Measurements from ENCODE around the gene YTHDF1. TPM values are rescaled to one million over a fixed set of nuclear protein-coding genes. Genes with fewer than 3 reads are reported as not detected.
"Not testable (repeated sequence)": the region's sequence is repeated elsewhere in the genome, so short reads cannot be mapped to it uniquely, and the experiment has no call there.

YTHDF1 gene
- 18.8 and 32.8 TPM in 2 replicates for total RNA-seq

DNA sequence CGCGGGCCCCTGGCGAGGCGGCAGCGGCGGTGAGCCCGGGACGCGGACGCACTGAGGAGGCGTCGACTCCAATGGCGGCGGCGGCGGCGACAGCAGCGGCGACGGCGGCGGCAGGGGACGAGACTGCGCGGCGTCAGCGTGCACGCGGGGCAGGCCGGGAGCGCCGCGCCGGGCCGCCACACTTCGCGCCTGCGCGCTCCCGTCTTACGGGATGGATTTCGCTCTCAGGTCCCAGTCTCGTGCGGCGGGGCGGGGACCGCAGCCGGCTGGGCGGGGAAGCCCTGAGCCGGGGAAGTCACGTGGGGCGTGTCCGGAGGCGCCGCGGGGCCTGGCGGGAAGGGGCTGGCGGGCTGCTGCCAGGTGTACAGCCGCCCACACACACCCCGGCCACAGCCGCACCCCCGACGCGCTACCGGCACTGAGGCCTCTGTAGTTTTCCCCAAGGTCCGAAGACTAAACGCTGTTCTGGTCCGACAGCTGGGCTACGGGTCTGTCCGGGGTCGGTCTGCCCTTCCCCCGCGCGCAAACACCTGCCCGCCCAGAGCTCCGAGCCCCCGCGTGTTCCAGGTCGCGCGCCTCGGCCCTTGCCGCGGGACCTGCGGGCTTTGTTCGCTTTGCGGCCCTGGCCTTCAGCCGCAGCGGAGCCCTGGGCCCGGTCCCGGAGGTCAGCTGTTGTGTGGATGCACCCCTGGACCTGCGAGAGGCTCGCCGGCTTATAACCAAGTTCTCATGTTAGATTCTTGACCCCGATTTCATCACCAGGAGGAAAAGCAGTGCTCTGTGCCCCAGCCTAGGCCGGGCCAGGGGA, at the start of gene YTHDF1:
YTHDF1 (minus strand) TSS at position 91 of the 808 bp plus-strand sequence. CDS start 239 bp downstream, outside the sequence.
- DNase-seq (ENCODE audit: low read depth) = peak; percentile 79

DNA sequence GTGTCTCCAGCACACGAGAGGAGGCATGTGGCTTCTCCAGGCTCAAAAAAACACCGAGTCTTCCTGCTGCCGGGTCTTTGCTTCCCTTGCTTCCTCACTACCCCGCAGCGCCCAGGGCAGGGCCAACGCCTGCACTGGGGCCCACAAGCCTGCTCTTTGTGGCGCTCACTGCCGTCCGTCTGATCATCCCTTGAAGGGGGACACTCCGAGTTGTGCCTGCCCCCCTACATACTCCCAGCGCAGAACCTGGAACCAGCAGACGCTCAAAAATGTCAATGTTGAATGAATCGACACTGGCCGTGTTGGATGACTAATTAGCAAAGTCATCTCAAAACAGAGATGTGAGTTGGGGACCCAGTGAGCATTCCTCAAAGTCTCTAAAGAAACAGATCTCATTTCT, 48.6 kb upstream of the YTHDF1 start:
- peak; percentile 14 for DNase-seq (ENCODE audit: low read depth)

DNA sequence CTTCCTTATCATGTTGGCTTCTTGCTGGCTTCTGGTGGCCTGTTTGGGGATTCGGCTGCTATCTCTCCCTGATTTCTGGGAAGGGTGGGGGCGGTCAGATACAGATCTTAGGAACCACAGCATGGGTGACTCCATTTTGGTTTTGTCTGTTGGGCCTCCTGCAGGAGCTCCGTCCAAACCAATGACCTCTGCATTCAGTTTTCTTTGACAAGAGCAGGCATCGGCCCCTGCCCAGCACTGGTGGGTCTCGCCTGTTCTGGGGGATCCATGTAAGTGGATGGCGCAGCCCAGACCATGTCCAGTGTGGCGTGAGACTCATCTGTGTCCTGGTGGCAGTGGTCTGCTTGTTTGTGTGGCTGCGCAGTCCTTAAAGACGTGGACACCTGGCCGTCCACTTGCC, 48.1 kb upstream of the YTHDF1 start:
- no peak for DNase-seq (ENCODE audit: low read depth)

DNA sequence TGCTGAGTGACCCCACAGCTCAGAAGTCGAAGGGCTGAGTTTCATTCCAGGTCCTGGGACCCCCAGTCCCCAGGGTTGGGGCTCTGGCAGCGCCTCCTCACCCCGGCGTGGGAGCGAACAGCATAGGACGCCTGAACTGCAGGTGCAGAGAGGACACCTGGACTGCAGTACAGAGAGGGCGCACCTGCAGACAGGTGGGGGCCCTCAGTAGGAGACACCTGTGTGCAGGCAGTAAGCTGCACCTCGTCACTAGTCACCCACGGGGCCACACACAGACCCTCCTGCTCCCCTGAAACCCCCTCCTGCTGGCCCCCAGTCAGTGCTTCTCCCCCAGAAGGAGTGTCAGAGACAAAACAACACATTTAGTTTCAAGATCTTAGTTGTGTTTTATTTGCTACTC, 46.9 kb upstream of the YTHDF1 start:
- no peak for DNase-seq (ENCODE audit: low read depth)

DNA sequence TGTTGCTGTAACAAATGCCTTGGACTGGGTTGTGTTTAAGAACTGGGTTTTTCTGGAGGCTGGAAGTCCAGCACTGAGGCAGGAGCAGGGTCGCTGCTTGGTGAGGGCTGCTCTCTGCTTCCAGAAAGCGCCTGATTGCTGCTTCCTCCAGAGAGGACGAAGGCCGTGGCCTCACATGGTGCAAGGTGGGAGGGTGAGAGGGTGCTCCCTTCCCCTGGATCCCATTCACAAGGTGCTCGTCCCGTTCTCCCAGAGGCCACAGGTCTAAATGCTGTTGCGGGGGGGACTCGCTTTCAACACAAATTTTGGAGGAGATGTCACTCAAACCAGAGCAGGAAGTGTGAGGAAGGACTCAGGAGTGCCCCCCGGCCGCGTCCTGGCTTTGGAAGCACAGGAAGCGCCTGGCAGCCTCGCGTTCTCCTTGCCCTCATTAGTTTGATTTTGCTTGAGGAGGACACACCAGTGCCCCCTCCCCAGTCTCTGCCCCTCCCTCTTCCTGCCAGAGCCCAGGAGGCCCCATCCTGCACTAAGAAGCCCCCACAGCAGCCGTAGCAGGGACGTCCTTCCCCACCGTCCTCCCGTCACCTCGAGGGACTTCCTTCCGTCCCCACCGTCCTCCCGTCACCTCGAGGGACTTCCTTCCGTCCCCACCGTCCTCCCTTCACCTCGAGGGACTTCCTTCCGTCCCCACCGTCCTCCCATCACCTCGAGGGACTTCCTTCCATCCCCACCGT, 46.0 kb upstream of the YTHDF1 start:
- no peak for DNase-seq (ENCODE audit: low read depth)

DNA sequence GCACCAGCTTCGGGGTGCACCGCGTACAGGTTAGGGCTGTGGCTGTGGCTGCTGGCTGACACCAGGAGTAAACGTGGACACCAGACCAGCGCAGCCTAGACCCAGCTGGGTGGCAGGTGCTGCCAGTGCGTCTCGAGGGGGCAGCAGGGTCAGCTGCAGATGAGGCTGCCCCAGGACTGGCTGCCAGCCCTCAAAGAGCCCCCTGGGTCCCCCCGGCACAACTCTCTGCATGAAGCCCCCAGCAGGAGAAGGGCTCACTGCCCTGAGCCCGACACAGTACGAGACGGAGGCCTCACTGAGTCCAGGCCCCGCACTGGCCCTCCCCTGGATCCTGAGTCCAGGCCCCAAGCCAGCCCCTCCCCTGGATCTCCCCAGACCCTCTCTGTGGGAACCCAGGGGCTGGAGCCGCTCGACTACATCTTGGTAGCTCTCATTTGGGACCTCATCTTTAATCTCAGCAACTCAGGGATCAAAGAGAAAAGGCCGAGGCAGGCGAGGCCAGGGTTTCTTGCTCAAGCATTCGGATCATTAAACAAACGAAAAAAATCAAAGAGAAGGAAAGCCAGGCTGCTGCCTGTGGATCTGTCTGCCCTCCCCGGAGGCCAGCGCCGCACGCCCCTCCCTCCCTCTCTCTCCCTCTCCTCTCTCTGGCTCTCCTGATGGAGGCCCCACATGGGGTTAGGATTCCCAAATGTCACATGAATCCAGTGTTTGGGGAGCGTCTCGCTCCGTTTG, 45.3 kb upstream of the YTHDF1 start:
- DNase-seq (ENCODE audit: low read depth) = no peak

DNA sequence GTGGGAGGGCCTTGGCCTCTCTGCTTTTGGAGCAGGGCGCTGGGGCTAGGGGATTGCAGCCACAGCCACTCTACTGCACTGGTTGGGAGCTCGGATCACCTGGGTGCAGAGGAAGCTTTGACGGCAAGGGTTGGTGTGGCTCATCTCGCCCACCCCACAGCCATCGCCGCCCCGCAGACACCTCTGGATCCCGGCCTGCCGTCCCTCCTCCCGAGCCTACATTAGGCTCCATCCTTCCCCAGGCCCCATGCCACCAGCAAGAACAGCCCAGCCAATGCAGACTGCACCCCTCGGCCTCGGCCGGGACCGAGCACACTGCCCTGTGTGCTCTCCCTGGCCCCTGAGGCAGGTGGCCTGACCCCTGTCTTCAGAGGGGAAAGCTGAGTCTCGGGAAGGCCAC, 44.6 kb upstream of the YTHDF1 start:
- DNase-seq (ENCODE audit: low read depth) = no peak

DNA sequence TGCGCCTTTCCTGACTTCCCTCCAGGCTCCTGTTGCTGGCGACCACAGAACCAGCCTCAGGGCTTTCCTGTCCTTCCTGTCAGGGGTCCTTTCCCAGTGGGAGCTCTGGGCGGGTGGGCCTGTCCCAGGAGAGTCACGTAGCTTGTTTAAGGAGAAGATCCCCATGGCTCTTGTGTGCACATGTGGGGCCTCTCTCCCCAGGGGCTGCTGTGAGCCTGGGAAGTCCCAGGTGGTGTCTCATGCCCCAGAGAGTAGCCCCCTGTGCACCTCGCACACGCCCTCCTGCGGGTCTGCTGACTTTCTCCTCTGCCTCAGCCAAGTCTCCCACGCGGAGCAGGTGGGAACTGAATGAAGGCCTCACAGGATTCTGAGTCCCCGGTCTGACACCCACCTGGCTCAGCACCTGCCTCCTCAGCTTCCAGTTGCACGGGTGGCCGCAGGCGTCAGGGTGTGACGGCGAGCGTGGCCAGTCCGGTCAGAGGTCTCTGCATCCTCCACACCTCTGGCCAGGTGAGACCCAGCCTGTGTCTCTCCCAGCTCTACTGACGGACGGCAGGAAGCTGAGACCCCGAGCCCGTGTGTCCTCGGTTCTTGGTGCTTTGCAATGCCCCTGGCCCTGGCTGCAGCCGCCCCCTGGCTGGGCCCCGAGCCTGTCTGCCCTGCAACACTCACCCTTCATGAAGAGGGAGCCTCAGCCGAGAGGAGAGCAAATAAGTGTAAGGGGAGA, 44.0 kb upstream of the YTHDF1 start:
- no peak for DNase-seq (ENCODE audit: low read depth)

DNA sequence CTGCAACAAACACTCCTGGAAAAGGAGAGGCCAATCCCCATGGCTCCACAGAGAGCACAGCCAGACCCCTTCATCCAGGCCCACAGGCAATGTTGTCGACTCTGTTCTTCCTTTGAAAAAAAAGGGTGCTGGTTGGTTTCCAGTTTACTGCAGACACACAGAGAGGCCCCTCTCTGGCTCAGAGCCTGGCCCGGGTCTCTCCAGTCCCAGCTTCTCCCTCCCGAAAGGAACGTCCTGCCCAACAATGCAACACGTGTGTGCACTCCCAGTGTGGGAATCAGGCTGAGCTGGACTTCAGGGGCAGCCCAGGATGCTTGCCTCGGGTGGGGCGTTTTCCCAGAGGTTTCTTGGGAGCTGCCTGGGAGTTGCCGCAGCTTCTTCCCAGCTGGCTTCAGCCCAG, 42.9 kb upstream of the YTHDF1 start:
- DNase-seq (ENCODE audit: low read depth) = no peak

DNA sequence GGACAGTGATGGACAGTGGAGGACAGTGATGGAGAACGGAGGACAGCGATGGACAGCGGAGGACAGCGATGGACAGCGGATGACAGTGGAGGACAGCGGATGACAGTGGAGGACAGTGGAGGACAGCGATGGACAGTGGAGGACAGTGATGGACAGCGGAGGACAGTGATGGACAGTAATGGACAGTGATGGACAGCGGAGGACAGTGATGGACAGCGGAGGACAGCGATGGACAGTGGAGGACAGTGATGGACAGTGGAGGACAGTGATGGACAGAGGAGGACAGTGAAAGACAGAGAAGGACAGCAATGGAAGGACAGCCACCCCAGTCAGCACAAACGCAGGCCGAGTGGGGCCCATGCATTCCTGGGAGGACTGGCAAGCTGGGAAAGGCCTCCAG, 41.7 kb upstream of the YTHDF1 start:
- no peak for DNase-seq (ENCODE audit: low read depth)

DNA sequence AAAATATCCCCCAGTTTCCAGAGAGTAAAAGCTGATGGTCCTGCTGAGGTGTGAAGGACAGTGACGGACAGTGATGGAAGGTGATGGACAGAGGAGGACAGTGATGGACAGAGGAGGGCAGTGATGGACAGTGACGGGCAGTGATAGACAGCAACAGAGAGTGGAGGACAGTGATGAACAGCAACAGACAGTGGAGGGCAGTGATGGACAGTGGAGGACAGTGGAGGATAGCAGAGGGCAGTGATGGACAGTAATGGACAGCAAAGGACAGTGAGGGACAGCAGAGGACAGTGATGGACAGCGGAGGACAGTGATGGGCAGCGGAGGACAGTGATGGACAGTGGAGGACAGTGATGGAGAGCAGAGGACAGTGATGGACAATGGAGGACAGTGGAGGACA, 41.0 kb upstream of the YTHDF1 start:
- DNase-seq (ENCODE audit: low read depth) = no peak

DNA sequence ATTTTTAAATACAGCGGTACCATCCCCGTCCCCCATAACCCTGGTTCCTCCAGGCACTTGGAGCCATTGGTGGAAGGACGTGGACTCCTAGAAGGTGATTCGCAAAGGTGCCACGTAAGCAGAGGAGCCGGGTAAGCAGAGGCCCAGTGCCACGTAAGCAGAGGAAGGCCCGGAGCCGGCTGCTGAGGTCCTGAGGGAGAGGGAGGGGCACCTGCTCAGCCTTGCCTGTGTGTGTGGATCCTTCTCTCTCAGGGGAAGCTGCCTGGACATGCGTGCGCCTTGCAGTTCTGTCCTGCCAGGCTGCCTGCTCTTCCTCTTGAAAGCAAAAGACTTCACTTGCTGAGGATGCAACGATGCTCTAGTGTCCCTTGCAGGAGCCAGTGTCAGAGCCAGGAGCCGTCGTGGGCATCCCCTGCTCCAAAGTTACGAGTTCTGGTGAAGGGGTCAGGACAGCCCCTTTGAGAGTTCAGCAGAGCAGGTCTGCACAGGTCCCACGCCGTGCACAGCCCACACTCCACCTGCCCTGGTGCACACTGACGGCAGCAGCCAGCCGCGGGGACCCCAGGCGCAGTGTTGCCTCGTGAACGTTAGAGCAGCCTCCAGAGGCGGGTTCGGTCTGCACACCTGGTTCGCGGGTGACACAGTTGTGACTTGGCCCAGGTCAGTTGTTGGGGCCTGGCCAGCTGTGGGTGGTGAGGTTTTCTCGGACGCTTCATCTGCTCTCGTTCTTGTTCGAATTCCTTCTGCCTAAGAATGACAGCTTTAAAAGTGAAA, 40.2 kb upstream of the YTHDF1 start:
- DNase-seq (ENCODE audit: low read depth) = no peak

DNA sequence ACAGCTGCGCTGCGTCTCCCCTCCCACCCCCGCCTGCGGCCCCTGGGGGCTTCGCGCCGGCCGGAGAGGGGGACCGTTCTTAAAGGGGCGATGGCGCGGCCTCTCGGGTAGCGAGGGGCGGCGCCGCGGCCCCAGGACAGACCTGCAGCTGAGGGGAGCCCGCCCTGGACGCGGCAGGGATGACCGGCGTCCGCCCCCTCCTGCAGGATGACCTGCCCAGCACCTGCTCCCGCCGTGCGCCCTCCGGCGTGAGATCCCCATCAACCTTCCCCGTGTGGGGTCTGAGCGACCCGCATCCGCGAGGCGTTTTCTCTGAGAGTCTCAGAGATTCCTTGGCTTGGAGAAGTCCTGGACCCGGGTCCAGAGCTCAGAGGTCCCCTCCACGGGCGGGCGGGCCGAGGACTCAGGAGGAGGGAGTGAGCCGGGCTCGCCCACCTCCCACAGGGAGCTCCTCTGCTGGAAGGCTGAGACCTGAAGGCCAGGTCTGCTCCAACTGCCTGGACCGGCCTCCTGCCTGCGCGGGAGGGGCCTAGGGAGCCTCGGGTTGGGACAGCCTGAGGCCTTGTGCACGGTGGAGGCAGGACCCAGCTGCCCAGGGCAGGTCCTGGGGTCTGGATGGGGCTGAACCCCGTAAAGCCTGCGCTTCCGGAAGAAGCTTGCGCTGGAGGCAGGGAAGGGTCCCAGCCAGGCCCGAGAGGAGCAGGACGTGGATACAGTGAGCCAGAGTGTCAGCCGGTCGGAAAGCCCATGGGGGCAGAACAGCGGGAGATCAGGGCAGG, 38.9 kb upstream of the YTHDF1 start:
- DNase-seq (ENCODE audit: low read depth) = no peak

DNA sequence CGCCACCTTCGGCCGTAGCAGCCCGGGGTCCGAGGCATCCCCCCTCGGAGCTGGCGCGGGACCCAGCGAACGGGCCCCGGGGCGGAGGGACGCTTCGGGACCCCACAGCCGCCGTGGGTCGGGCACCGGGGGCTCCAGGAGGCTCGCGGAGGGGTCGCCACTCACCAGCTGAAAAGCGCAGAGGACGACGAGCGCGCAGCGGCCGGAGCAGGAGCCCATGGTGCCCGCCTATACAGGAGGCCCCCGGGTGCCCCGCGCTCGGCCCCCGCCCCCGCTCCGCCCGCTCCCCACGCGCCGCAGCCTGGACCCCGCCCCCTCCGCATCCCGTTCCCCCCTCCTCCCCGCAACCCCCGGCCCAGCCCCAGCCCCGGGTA, 38.3 kb upstream of the YTHDF1 start, which contains the start of gene NKAIN4:
NKAIN4 (minus strand) TSS at position 232 of the 374 bp plus-strand sequence; CDS start at position 219, 13 bp downstream.
- DNase-seq (ENCODE audit: low read depth) = no peak

DNA sequence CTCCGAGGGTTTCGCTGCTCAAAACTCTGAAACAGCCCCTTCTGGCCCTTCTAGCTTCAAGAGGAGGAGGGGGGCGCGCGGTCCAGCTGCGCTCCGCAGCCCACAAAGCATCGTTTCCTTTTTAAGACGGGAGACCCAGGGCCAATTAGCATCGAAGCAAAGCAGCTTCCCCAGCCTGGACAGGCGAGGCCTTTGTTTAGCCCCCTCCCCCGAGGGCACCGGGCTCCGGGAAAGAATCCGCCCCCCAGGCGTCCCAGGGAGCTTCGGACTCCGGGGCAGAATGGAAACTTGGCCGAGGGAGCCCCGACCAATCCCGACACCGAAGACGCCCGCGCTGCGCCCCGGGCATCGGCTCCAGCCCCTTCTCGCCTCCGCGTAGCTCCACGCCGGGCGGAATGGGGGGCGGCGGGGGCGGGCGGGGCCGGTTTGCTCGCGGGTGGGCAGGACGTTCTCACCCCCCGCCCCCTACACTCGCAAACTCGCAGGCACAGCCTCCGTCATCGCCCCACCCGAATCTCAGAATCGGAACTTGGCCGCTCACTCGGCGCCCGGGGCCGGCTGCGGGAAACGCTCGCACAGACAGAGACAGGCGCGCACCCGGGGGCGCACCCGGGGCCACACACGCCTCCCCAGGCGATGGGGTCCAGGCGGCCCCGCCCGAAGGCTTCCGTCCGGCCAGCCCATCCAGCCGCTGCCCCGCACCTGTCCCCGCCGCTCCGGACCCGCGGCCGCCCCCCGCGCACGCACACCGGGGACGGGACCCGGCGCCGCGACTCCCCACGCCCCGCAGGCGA, 37.7 kb upstream of the YTHDF1 start:
- no peak for DNase-seq (ENCODE audit: low read depth)

DNA sequence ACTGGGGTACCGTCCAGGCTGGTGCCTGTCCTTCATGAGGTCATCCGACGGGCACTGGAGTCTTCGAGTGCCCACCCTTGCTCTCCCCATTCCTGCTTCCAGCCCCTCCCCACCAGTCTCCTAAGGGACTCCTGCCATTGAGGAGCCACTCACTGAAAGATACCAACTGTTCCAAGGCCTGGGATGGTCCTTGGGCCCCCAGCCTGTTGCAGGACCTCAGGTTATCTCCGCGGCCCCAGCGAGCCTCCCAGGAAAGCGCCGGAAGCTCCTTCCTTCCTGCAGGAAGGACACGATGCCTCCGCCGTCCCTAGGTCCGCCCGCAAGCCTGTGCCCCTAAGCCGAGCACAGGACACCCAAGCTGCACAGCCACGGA, 37.1 kb upstream of the YTHDF1 start:
- no peak for DNase-seq (ENCODE audit: low read depth)

DNA sequence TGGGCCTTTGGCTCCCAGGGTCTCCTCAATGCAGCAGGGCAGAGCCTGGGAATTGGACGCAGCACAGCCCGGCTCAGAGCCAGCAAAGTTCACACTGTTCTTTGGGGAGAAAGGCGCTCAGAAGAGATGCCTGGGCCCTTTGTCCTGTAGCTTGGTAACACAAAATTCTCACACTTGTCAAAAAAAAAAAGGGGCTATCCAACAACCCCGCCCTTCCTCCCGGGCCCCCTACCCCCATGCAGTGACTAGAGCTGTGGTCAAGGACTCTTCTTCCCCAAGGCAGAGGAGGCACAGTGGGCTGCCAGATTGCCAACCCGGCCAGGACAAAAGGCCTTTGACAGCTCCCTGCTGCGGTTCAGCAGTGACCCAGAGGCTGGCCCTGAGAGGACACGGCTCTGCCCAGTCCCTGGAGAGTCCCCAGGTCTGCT, 36.4 kb upstream of the YTHDF1 start:
- DNase-seq (ENCODE audit: low read depth) = no peak

DNA sequence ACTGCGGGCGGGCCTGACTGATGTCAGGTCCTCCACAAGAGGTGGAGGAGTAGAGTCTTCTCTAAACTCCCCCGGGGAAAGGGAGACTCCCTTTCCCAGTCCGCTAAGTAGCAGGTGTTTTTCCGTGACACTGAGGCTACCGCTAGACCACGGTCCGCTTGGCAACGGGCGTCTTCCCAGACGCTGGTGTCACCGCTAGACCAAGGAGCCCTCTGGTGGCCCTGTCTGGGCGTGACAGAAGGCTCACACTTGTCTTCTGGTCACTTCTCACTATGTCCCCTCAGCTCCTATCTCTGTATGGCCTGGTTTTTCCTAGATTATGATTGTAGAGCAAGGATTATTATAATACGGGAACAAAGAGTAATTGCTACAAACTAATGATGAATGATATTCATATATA, 35.4 kb upstream of the YTHDF1 start:
- not testable (repeated sequence) for DNase-seq (ENCODE audit: low read depth)

DNA sequence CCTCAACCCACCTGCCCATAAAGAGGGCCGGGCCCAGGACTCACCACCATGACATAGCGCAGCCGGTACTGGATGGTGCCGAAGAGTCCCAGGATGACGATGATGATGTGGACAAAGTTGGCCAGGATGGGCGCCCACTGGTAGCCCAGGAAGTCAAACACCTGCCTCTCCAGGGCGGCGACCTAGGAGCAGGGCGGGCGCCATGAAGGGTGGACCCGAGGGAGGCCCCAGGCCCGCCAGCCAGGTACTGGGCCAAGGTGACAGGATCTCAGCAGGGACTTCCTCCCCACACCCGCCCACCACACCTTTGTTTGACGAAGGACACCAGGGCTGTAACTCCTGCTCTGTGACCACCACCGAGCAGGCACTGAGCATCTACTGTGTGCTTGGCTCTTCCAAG, 34.0 kb upstream of the YTHDF1 start:
- no peak for DNase-seq (ENCODE audit: low read depth)
